Measurements from ENCODE around the gene RAP2C.
"Not testable (repeated sequence)": the region's sequence is repeated elsewhere in the genome, so short reads cannot be mapped to it uniquely, and the experiment has no call there.

The RAP2C gene

DNA sequence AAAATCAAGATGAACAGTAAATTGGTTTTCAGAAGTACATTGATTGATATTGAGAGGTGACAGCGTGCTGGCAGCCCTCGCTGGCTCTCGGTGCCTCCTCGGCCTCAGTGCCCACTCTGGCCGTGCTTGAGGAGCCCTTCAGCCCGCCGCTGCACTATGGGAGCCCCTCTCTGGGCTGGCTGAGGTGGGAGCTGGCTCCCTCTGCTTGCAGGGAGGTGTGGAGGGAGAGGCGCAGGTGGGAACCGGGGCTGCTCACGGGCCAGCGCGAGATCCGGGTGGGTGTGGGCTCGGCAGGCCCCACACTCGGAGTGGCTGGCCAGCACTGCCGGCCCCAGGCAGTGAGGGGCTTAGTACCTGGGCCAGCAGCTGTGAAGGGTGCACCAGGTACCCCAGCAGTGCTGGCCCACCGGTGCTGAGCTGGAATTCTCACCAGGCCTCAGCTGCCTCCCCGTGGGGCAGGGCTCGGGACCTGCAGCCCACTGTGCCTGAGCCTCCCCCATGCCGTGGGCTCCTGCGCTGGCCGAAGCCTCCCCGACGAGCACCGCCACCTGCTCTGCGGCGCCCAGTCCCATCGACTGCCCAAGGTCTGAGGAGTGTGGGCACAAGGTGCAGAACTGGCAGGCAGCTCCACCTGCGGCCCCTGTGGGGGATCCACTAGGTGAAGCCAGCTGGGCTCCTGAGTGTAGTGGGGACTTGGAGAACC lies 25.2 kb downstream of the RAP2C start:
- FAIRE-seq, result no peak

- FAIRE-seq, result no peak
Observed at GRCh38 chrX:132191938-132192337, 27.3 kb downstream of the RAP2C start.

DNA sequence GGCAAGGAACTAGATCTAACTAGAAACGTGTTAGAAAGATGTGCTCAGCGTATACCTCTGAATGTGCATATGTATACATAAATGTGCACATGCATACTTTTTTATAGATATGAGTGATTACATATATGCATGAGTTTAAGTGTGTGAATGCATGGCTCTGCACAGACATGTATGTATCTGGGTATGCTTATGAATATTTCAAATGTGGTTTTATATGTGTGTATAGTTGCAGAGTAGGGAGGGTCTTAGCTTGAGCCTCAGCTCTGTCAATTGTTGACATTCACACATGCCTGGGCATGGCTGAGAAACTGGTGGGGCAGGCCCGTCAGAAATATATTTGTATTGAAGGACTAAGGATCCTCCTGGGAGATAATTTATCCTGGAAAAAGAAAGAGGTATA lies 31.1 kb downstream of the RAP2C start:
- FAIRE-seq, result no peak

GRCh38 chrX:132187451-132187850 lies 31.8 kb downstream of the RAP2C start:
- no peak for FAIRE-seq

GRCh38 chrX:132184871-132185270 lies 34.4 kb downstream of the RAP2C start:
- no peak for FAIRE-seq

DNA sequence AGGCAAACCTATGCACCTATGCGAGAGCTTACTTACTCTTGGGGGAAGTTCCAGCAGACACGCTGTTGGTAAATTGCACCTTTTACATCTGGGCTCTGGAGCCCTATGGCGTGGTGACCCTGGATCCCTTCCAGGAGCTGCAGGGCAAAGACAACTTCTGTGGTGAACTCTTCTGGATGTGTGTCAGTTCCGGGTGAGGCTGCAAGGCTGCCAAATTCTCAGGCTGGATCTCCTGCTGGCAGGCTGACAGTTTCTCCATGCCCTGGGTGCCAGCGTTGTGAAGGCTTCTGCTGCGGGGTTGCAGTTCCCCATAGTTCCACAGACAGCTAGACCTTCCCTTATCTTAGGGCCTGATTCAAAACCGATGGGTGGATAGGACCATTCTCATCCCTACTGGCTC lies 37.9 kb downstream of the RAP2C start:
- FAIRE-seq, result no peak

DNA sequence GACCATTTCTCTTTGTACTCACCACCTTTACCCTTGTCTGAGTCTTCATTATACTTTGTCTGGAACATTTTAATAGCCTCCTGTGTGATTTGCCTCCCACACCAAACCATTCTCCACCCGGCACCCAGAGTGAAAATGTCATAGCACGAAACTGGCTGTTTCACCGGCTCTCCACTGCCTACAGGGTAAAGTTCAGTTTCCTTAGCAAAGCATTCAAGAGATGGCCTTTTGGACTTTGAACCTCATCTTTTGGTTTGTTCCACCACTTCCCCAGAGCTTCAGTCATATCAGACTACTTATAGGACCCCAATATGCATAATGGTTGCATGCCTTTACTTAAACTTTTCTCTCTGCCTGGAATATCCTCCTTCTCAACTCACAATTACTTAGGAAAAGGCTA lies 38.3 kb downstream of the RAP2C start:
- FAIRE-seq, result no peak

DNA sequence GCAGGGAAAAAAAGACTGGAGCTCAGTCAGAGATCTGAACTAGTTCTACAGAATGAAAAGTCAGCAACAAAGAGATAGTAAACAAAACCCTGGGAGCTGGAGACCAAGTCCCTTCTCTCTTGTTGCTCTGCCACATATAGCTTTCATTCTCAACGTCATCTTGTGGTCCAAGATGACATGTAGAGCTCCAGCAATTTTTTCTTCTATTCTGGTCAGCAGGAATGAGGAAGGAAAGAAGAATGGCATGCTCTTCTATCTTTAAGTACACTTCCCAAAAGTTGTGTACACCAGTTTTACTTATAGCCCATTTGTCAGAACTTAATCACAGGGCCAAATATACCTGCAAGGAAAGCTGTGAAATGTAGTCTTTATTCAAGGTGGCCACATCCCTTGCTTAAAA lies 45.6 kb downstream of the RAP2C start:
- FAIRE-seq, result no peak

GRCh38 chrX:132171881-132172280 lies 47.4 kb downstream of the RAP2C start:
- no peak for FAIRE-seq

DNA sequence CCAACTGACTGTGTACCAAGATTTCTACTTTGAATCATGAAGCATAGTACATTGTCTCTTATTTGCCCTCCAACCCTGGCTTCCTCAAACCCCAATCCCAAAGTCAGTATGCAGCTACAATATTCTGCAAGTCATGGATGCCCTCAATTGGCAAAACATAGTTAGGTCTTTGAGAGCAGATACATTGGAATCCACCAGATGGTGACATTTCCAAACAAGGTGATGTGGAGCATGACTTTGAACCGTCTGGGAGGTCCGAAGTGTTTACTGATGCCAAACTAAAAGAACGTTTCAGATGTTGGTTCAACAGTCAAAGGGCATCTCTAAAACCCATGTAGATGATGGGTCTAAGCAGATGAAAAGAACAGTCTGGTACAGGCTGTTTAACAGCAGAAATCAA lies 47.8 kb downstream of the RAP2C start:
- no peak for FAIRE-seq

GRCh38 chrX:132169554-132169953 lies 49.7 kb downstream of the RAP2C start:
- no peak for FAIRE-seq

- no peak for FAIRE-seq
Observed at GRCh38 chrX:132165651-132166050, 53.6 kb downstream of the RAP2C start.

DNA sequence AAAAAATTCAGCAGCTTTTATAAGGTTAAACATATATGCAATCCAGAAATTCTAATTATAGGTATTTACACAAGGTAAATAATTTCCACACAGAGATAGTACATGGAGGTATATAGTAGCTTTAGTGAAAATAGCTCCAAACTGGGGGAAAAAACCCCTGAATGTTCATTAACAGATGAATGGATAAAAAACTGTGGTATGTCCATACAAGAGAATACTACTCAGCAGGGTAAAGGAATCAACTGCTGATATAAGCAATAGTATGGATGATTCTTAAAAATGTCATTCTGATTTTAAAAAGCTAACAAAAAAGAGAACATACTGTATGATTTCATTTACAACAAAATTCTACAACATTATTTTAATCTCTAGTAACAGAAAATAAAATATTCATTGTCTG lies 54.2 kb downstream of the RAP2C start:
- no peak for FAIRE-seq

- FAIRE-seq, result not testable (repeated sequence)
Observed at GRCh38 chrX:132163094-132163493, 56.2 kb downstream of the RAP2C start.

- FAIRE-seq, result no peak
Observed at GRCh38 chrX:132153166-132153565, 66.1 kb downstream of the RAP2C start.

All from A204.1 (cell line).